HEK293 (cell line): ENCODE data around the gene CLIP3.

Source experiments
- CTCF ChIA-PET: fragments of 350-600 bp; formaldehyde crosslinking; extraction: SDS; loops from one replicate; lab custom pipeline; 2021; ENCODE audit warnings: antibody characterized with exemption; lab: Yijun Ruan, JAX
- POLR2A ChIA-PET: fragments of 300-600 bp; formaldehyde crosslinking; extraction: SDS; loops from one replicate; lab custom pipeline; 2020; ENCODE audit warnings: antibody characterized with exemption, inconsistent platforms; lab: Yijun Ruan, JAX
- H3K27ac ChIP-seq: fragments of 200-500 bp; sonication (Bioruptor generic); 2 replicates; pipeline ENCODE4 v1.5.1; 2014; ENCODE audit warnings: low read depth, low read length, control low read depth, inconsistent platforms; ENCODE audit errors: extremely low read depth
- H3K36me3 ChIP-seq, 2 experiments: fragments of 200-500 bp in 1 of 2; sonication (Bioruptor generic) in 1 of 2; 1 replicate in 1 of 2; 2 replicates in 1 of 2; pipeline ENCODE4 v1.5.1; 2014 to 2017; ENCODE audit warnings: inconsistent platforms in 2 of 2, low read length in 2 of 2; ENCODE audit not compliant: control insufficient read depth in 2 of 2, insufficient read depth in 1 of 2
- H3K4me1 ChIP-seq: fragments of 200-500 bp; sonication (Bioruptor generic); 2 replicates; pipeline ENCODE4 v1.5.1; 2014; ENCODE audit warnings: mild to moderate bottlenecking, low read length, inconsistent platforms; ENCODE audit not compliant: control insufficient read depth, insufficient read depth
- H3K4me3 ChIP-seq: 2 replicates; pipeline ENCODE4 v1.5.1; 2011; ENCODE audit warnings: low read depth, mild to moderate bottlenecking, control low read depth, low read length, moderate library complexity
- H3K9me3 ChIP-seq: fragments of 200-500 bp; sonication (Bioruptor generic); 2 replicates; pipeline ENCODE4 v1.5.1; 2014; ENCODE audit warnings: low read depth, low read length, inconsistent platforms; ENCODE audit not compliant: control insufficient read depth, insufficient read depth
- EGR2 ChIP-seq: fragments of 450-650 bp; formaldehyde crosslinking; IDR thresholded peaks from 2 replicates; pipeline ENCODE4 v1.5.1; 2016; ENCODE audit warnings: low read depth, missing biosample characterization, missing genetic modification characterization
- RBAK ChIP-seq: fragments of 450-650 bp; formaldehyde crosslinking; IDR thresholded peaks from 2 replicates; pipeline ENCODE4 v1.5.1; 2016; ENCODE audit warnings: missing biosample characterization, missing genetic modification characterization
- SP3 ChIP-seq: fragments of 450-650 bp; formaldehyde crosslinking; IDR thresholded peaks from 2 replicates; pipeline ENCODE4 v1.5.1; 2016; ENCODE audit warnings: missing biosample characterization, missing genetic modification characterization
- ZFHX2 ChIP-seq: fragments of 450-650 bp; formaldehyde crosslinking; conservative IDR thresholded peaks from 2 replicates; pipeline ENCODE4 v1.5.1; 2016; ENCODE audit warnings: missing biosample characterization, missing genetic modification characterization
- ZFP37 ChIP-seq: fragments of 450-650 bp; formaldehyde crosslinking; IDR thresholded peaks from 2 replicates; pipeline ENCODE4 v1.5.1; 2016; ENCODE audit warnings: missing biosample characterization, missing genetic modification characterization
- ZNF202 ChIP-seq: fragments of 450-650 bp; formaldehyde crosslinking; IDR thresholded peaks from 2 replicates; pipeline ENCODE4 v1.5.1; 2016; ENCODE audit warnings: missing biosample characterization, missing genetic modification characterization, borderline replicate concordance
- ZNF24 ChIP-seq: fragments of 450-650 bp; formaldehyde crosslinking; IDR thresholded peaks from 2 replicates; pipeline ENCODE4 v1.5.1; 2016; ENCODE audit warnings: missing biosample characterization, missing genetic modification characterization
- ZNF335 ChIP-seq: fragments of 450-650 bp; formaldehyde crosslinking; conservative IDR thresholded peaks from 2 replicates; pipeline ENCODE4 v1.5.1; 2016; ENCODE audit warnings: missing biosample characterization, missing genetic modification characterization
- ZNF366 ChIP-seq: fragments of 450-650 bp; formaldehyde crosslinking; conservative IDR thresholded peaks from 2 replicates; pipeline ENCODE4 v1.5.1; 2016; ENCODE audit warnings: missing biosample characterization, missing genetic modification characterization
- ZNF48 ChIP-seq: fragments of 450-650 bp; formaldehyde crosslinking; IDR thresholded peaks from 2 replicates; pipeline ENCODE4 v1.5.1; 2016; ENCODE audit warnings: missing biosample characterization, missing genetic modification characterization
- ZNF664 ChIP-seq: fragments of 450-650 bp; formaldehyde crosslinking; IDR thresholded peaks from 2 replicates; pipeline ENCODE4 v1.5.1; 2016; ENCODE audit warnings: missing biosample characterization, missing genetic modification characterization
- TF ChIP-seq, protein P1 (sequence below): fragments of 450-650 bp; formaldehyde crosslinking; IDR thresholded peaks from 2 replicates; pipeline ENCODE4 v1.5.1; 2017; ENCODE audit warnings: missing biosample characterization, missing genetic modification characterization
- TF ChIP-seq, protein P2 (sequence below): fragments of 450-650 bp; formaldehyde crosslinking; IDR thresholded peaks from 2 replicates; pipeline ENCODE4 v1.5.1; 2016; ENCODE audit warnings: missing biosample characterization, missing genetic modification characterization
- TF ChIP-seq, protein P3 (sequence below): fragments of 450-650 bp; formaldehyde crosslinking; IDR thresholded peaks from 2 replicates; pipeline ENCODE4 v1.5.1; 2017; ENCODE audit warnings: missing biosample characterization, missing genetic modification characterization
- TF ChIP-seq, protein P4 (sequence below): fragments of 450-650 bp; formaldehyde crosslinking; IDR thresholded peaks from 2 replicates; pipeline ENCODE4 v1.5.1; 2016; ENCODE audit warnings: missing biosample characterization, missing genetic modification characterization
- TF ChIP-seq, protein P5 (sequence below): fragments of 450-650 bp; formaldehyde crosslinking; IDR thresholded peaks from 2 replicates; pipeline ENCODE4 v1.5.1; 2016; ENCODE audit warnings: missing biosample characterization, missing genetic modification characterization
- TF ChIP-seq, protein P6 (sequence below): fragments of 450-650 bp; formaldehyde crosslinking; IDR thresholded peaks from 2 replicates; pipeline ENCODE4 v1.5.1; 2016; ENCODE audit warnings: missing biosample characterization, missing genetic modification characterization, low read depth

Gene CLIP3

DNA sequence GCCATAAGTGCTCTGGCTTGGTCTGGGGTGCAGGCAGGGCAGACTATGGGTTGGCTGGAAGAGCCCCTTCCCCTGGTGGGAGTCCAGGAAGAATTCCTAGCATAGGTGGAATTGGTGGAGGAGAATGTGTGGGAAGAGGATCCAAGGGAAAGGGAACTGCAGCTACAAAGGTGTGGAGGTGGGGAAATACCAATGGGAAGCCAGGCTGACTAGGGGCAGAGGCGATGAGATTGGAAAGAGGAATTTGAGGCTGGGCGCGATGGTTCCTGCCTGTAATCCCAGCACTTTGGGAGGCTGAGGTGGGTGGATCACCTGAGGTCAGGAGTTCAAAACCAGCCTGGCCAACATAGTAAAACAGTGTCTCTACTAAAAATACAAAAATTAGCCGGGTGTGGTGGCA is 42.5 kb downstream of the CLIP3 start:
- ChIA-PET CTCF (interaction anchor here (0.6 to 1.2 kb wide), 5 partner anchors 10 to 1988 kb away, joined by 3 to 4 read pairs (median 3); no protein-coding TSS in a partner anchor), POLR2A (no interaction called here)
- H3K27ac ChIP-seq: no peak overlapping the region
- peaks cover 8% of the 10 kb centered on the region for H3K4me1 ChIP-seq
- no peaks in the 10 kb centered on the region for H3K36me3 ChIP-seq
- no peaks in the 10 kb centered on the region for H3K9me3 ChIP-seq
- TF ChIP-seq ZNF48 (tag by site-specific recombination) (no peak), ZFHX2 (tag by site-specific recombination) (peak; percentile 37), EGR2 (tag by site-specific recombination) (peak; percentile 46; the same call in 1 of the 2 replicates)
- TF ChIP-seq, protein P1, sequence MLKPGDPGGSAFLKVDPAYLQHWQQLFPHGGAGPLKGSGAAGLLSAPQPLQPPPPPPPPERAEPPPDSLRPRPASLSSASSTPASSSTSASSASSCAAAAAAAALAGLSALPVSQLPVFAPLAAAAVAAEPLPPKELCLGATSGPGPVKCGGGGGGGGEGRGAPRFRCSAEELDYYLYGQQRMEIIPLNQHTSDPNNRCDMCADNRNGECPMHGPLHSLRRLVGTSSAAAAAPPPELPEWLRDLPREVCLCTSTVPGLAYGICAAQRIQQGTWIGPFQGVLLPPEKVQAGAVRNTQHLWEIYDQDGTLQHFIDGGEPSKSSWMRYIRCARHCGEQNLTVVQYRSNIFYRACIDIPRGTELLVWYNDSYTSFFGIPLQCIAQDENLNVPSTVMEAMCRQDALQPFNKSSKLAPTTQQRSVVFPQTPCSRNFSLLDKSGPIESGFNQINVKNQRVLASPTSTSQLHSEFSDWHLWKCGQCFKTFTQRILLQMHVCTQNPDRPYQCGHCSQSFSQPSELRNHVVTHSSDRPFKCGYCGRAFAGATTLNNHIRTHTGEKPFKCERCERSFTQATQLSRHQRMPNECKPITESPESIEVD (tag by site-specific recombination): no peak
- H3K4me3 ChIP-seq: no peak overlapping the region

DNA sequence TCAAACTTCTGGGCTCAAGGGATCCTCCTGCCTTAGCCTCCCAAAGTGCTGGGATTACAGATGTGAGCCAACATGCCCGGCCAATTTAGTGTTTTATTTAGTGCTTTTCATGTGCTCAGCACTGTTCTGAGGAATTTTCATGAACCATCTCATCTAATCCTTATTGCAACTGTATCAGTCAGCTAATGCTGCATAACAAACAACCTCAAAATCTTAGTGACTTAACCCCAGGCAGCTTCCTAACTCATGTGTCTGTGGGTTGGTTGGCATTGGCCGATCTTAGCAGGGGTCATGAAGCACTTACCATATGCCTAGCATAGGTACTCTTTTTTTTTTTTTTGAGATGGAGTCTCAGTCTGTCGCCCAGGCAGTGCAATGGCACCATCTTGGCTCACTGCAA is 43.8 kb downstream of the CLIP3 start:
- H3K4me3 ChIP-seq: no peak overlapping the region
- no peaks in the 10 kb centered on the region for H3K36me3 ChIP-seq
- peaks cover 8% of the 10 kb centered on the region for H3K4me1 ChIP-seq
- H3K9me3 ChIP-seq: no peaks in the 10 kb centered on the region
- TF ChIP-seq, protein P2, sequence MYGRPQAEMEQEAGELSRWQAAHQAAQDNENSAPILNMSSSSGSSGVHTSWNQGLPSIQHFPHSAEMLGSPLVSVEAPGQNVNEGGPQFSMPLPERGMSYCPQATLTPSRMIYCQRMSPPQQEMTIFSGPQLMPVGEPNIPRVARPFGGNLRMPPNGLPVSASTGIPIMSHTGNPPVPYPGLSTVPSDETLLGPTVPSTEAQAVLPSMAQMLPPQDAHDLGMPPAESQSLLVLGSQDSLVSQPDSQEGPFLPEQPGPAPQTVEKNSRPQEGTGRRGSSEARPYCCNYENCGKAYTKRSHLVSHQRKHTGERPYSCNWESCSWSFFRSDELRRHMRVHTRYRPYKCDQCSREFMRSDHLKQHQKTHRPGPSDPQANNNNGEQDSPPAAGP: no peak
- TF ChIP-seq ZNF24 (tag by site-specific recombination): no peak
- TF ChIP-seq, protein P3, sequence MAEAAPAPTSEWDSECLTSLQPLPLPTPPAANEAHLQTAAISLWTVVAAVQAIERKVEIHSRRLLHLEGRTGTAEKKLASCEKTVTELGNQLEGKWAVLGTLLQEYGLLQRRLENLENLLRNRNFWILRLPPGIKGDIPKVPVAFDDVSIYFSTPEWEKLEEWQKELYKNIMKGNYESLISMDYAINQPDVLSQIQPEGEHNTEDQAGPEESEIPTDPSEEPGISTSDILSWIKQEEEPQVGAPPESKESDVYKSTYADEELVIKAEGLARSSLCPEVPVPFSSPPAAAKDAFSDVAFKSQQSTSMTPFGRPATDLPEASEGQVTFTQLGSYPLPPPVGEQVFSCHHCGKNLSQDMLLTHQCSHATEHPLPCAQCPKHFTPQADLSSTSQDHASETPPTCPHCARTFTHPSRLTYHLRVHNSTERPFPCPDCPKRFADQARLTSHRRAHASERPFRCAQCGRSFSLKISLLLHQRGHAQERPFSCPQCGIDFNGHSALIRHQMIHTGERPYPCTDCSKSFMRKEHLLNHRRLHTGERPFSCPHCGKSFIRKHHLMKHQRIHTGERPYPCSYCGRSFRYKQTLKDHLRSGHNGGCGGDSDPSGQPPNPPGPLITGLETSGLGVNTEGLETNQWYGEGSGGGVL (tag by site-specific recombination): no peak
- TF ChIP-seq, protein P4, sequence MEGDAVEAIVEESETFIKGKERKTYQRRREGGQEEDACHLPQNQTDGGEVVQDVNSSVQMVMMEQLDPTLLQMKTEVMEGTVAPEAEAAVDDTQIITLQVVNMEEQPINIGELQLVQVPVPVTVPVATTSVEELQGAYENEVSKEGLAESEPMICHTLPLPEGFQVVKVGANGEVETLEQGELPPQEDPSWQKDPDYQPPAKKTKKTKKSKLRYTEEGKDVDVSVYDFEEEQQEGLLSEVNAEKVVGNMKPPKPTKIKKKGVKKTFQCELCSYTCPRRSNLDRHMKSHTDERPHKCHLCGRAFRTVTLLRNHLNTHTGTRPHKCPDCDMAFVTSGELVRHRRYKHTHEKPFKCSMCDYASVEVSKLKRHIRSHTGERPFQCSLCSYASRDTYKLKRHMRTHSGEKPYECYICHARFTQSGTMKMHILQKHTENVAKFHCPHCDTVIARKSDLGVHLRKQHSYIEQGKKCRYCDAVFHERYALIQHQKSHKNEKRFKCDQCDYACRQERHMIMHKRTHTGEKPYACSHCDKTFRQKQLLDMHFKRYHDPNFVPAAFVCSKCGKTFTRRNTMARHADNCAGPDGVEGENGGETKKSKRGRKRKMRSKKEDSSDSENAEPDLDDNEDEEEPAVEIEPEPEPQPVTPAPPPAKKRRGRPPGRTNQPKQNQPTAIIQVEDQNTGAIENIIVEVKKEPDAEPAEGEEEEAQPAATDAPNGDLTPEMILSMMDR: no peak
- no peak for TF ChIP-seq SP3 (tag by site-specific recombination)
- TF ChIP-seq, protein P5, sequence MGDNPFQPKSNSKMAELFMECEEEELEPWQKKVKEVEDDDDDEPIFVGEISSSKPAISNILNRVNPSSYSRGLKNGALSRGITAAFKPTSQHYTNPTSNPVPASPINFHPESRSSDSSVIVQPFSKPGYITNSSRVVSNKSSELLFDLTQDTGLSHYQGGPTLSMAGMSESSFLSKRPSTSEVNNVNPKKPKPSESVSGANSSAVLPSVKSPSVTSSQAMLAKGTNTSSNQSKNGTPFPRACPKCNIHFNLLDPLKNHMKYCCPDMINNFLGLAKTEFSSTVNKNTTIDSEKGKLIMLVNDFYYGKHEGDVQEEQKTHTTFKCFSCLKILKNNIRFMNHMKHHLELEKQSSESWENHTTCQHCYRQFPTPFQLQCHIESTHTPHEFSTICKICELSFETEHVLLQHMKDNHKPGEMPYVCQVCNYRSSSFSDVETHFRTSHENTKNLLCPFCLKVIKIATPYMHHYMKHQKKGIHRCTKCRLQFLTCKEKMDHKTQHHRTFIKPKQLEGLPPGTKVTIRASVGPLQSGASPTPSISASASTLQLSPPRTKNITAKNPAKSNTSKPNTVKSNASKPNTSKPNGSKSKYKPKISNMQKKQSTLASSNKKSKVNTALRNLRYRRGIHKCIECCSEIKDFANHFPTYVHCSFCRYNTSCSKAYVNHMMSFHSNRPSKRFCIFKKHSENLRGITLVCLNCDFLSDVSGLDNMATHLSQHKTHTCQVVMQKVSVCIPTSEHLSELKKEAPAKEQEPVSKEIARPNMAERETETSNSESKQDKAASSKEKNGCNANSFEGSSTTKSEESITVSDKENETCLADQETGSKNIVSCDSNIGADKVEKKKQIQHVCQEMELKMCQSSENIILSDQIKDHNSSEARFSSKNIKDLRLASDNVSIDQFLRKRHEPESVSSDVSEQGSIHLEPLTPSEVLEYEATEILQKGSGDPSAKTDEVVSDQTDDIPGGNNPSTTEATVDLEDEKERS (tag by site-specific recombination): peak; percentile 57; the same call in 1 of the 2 replicates
- peak; percentile 100 for TF ChIP-seq RBAK (tag by site-specific recombination)
- no peak for TF ChIP-seq ZFP37 (tag by site-specific recombination)
- peak; percentile 98 for TF ChIP-seq ZNF664 (tag by site-specific recombination)
- TF ChIP-seq ZNF366 (tag by site-specific recombination): no peak
- TF ChIP-seq ZNF335: no peak
- TF ChIP-seq, protein P6, sequence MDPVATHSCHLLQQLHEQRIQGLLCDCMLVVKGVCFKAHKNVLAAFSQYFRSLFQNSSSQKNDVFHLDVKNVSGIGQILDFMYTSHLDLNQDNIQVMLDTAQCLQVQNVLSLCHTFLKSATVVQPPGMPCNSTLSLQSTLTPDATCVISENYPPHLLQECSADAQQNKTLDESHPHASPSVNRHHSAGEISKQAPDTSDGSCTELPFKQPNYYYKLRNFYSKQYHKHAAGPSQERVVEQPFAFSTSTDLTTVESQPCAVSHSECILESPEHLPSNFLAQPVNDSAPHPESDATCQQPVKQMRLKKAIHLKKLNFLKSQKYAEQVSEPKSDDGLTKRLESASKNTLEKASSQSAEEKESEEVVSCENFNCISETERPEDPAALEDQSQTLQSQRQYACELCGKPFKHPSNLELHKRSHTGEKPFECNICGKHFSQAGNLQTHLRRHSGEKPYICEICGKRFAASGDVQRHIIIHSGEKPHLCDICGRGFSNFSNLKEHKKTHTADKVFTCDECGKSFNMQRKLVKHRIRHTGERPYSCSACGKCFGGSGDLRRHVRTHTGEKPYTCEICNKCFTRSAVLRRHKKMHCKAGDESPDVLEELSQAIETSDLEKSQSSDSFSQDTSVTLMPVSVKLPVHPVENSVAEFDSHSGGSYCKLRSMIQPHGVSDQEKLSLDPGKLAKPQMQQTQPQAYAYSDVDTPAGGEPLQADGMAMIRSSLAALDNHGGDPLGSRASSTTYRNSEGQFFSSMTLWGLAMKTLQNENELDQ (tag by site-specific recombination): no peak
- TF ChIP-seq ZNF202 (tag by site-specific recombination): no peak
- ChIA-PET CTCF (interaction anchor here (0.7 to 2.2 kb wide), 3 partner anchors 9 to 42 kb away, joined by 3 to 9 read pairs (median 3); no protein-coding TSS in a partner anchor), POLR2A (no interaction called here)
- no peak overlapping the region for H3K27ac ChIP-seq
